Breast epithelium (tissue), 3 donors: ENCODE measurements around the gene LIMD2.

ENCODE experiments used
- CTCF ChIP-seq, 3 donors: fragments of 450-650 bp; IDR thresholded peaks; one replicate each; pipeline ENCODE4 v1.5.1; 2016 to 2017; ENCODE audit warnings: antibody characterized with exemption in 3 of 3, mild to moderate bottlenecking in 3 of 3, moderate library complexity in 3 of 3
- POLR2A ChIP-seq: fragments of 450-650 bp; IDR thresholded peaks from one replicate; pipeline ENCODE4 v1.6.1; 2016; ENCODE audit warnings: antibody characterized with exemption, mild to moderate bottlenecking, moderate library complexity

GRCh38 chr17:63694950-63695773, 4.8 kb downstream of the LIMD2 start:
- TF ChIP-seq POLR2A, result no peak
- TF ChIP-seq CTCF (IDR thresholded peaks at IDR 0.05), result no peak
